NCI-H510A treated with DMSO at 0.1 percent for 48 hours (cell line): ENCODE results near the gene PTPRN2.
"Not testable (repeated sequence)": the region's sequence is repeated elsewhere in the genome, so short reads cannot be mapped to it uniquely, and the experiment has no call there.

Experiments used
- DNase-seq: peaks from one replicate; lab custom pipeline; 2025; lab: John Stamatoyannopoulos, UW

The PTPRN2 gene

GRCh38 chr7:158467562-158467961 lies 120.1 kb downstream of the PTPRN2 start:
- no peak for DNase-seq

- DNase-seq, result no peak
Measured at GRCh38 chr7:158463317-158463716, 124.3 kb downstream of the PTPRN2 start.

GRCh38 chr7:158461824-158462223 lies 125.8 kb downstream of the PTPRN2 start:
- no peak for DNase-seq

GRCh38 chr7:158460665-158461064 lies 127.0 kb downstream of the PTPRN2 start:
- DNase-seq, result no peak

- DNase-seq, result no peak
Measured at GRCh38 chr7:158458716-158459282, 128.8 kb downstream of the PTPRN2 start.

- no peak for DNase-seq
Measured at GRCh38 chr7:158458096-158458495, 129.5 kb downstream of the PTPRN2 start.

- DNase-seq, result not testable (repeated sequence)
Measured at GRCh38 chr7:158457586-158457985, 130.0 kb downstream of the PTPRN2 start.

GRCh38 chr7:158454631-158455030 lies 133.0 kb downstream of the PTPRN2 start:
- DNase-seq, result no peak

GRCh38 chr7:158453663-158454062 lies 134.0 kb downstream of the PTPRN2 start:
- no peak for DNase-seq

- no peak for DNase-seq
Measured at GRCh38 chr7:158452331-158452730, 135.3 kb downstream of the PTPRN2 start.

GRCh38 chr7:158450476-158451124 lies 137.0 kb downstream of the PTPRN2 start:
- peak; percentile 73 for DNase-seq

- no peak for DNase-seq
Measured at GRCh38 chr7:158449942-158450341, 137.7 kb downstream of the PTPRN2 start.

GRCh38 chr7:158449266-158449665 lies 138.4 kb downstream of the PTPRN2 start:
- no peak for DNase-seq

GRCh38 chr7:158448430-158449100 lies 139.1 kb downstream of the PTPRN2 start:
- DNase-seq, result no peak

- no peak for DNase-seq
Measured at GRCh38 chr7:158447506-158448171, 140.0 kb downstream of the PTPRN2 start.

GRCh38 chr7:158447151-158447505 lies 140.5 kb downstream of the PTPRN2 start:
- DNase-seq, result no peak

- no peak for DNase-seq
Measured at GRCh38 chr7:158446706-158447105, 140.9 kb downstream of the PTPRN2 start.

GRCh38 chr7:158446281-158446680 lies 141.3 kb downstream of the PTPRN2 start:
- DNase-seq, result no peak

GRCh38 chr7:158445421-158446175 lies 142.0 kb downstream of the PTPRN2 start:
- DNase-seq, result no peak

- DNase-seq, result no peak
Measured at GRCh38 chr7:158444501-158445420, 142.9 kb downstream of the PTPRN2 start.
